H1 (cell line): ENCODE results near the gene LYL1. TPM values are rescaled to one million over a fixed set of nuclear protein-coding genes. Genes with fewer than 3 reads are reported as not detected.

ENCODE experiments used
- CTCF ChIA-PET: fragments of 300-600 bp; sonication (Branson Sonifier 250); formaldehyde crosslinking; loops from one replicate; lab custom pipeline; 2021; ENCODE audit not compliant: partially characterized antibody; lab: Charles Lee
- POLR2A ChIA-PET: fragments of 300-600 bp; sonication (Branson Sonifier 250); formaldehyde crosslinking; loops from one replicate; lab custom pipeline; 2021; ENCODE audit warnings: inconsistent platforms; ENCODE audit not compliant: partially characterized antibody; lab: Charles Lee
- DNase-seq, 2 experiments: peaks; one replicate each; pipeline versions ENCODE4 v3.0.0 to v3.0.0-alpha.2; 2010 to 2022; ENCODE audit warnings: low spot score in 2 of 2, low read depth in 1 of 2, mixed read lengths in 1 of 2
- FAIRE-seq: peaks from 2 replicates; lab custom pipeline; 2011; peaks lifted over from hg19 to GRCh38; lab: Jason Lieb, UNC
- H2AFZ ChIP-seq: 2 replicates; pipeline ENCODE4 v1.8.1; 2012; ENCODE audit warnings: low read length, inconsistent platforms
- H2AK5ac ChIP-seq: 2 replicates; pipeline ENCODE4 v1.6.1; 2013; ENCODE audit warnings: low read depth, low read length
- H2BK120ac ChIP-seq: replicated peaks from 2 replicates; pipeline ENCODE3; 2013; ENCODE audit warnings: low read depth, low read length, inconsistent platforms
- H2BK12ac ChIP-seq: 2 replicates; pipeline ENCODE4 v1.6.1; 2013; ENCODE audit warnings: low read depth, low read length
- H2BK15ac ChIP-seq: 2 replicates; pipeline ENCODE4 v1.6.1; 2013; ENCODE audit warnings: low read length
- H2BK20ac ChIP-seq: 2 replicates; pipeline ENCODE4 v1.6.1; 2013; ENCODE audit warnings: low read length
- H2BK5ac ChIP-seq: 2 replicates; pipeline ENCODE4 v1.6.1; 2013; ENCODE audit warnings: low read depth, low read length
- H3K14ac ChIP-seq: 2 replicates; pipeline ENCODE4 v1.6.1; 2013; ENCODE audit warnings: inconsistent platforms; ENCODE audit not compliant: insufficient read length
- H3K18ac ChIP-seq: 2 replicates; pipeline ENCODE4 v1.6.1; 2013; ENCODE audit warnings: low read length; ENCODE audit errors: extremely low read depth
- H3K23ac ChIP-seq: 2 replicates; pipeline ENCODE4 v1.6.1; 2013; ENCODE audit warnings: inconsistent platforms; ENCODE audit not compliant: insufficient read length
- H3K23me2 ChIP-seq: 2 replicates; pipeline ENCODE4 v1.6.1; 2013; ENCODE audit warnings: low read depth, low read length
- H3K27ac ChIP-seq: 2 replicates; pipeline ENCODE4 v1.6.1; 2011; ENCODE audit warnings: low read depth, low read length, inconsistent platforms
- H3K27me3 ChIP-seq, 4 experiments: replicated peaks in 1 of 4; 1 replicate in 1 of 4; 2 replicates in 3 of 4; pipeline versions ENCODE4 v1.6.1 to v1.8.1; 2011 to 2013; ENCODE audit warnings: low read length in 3 of 4, mild to moderate bottlenecking in 3 of 4, inconsistent platforms in 2 of 4, mixed read lengths in 2 of 4, moderate library complexity in 1 of 4; ENCODE audit not compliant: control insufficient read depth in 3 of 4, insufficient read depth in 3 of 4; ENCODE audit errors: extremely low read depth in 1 of 4
- H3K36me3 ChIP-seq, 4 experiments: 2 replicates each; pipeline versions ENCODE4 v1.6.1 to v1.8.1; 2011 to 2013; ENCODE audit warnings: mild to moderate bottlenecking in 4 of 4, low read length in 3 of 4, moderate library complexity in 2 of 4, control low read depth in 1 of 4, inconsistent platforms in 1 of 4; ENCODE audit not compliant: insufficient read depth in 4 of 4, control insufficient read depth in 2 of 4
- H3K4ac ChIP-seq: replicated peaks from 2 replicates; pipeline ENCODE3; 2013; ENCODE audit warnings: low read length, low read depth, mixed read lengths, inconsistent platforms; ENCODE audit not compliant: insufficient read length
- H3K4me1 ChIP-seq, 4 experiments: replicated peaks in 1 of 4; 1 replicate in 1 of 4; 2 replicates in 3 of 4; pipeline versions ENCODE4 v1.6.1 to v1.8.1; 2011 to 2013; ENCODE audit warnings: low read length in 3 of 4, inconsistent platforms in 2 of 4, mixed read lengths in 1 of 4; ENCODE audit not compliant: insufficient read depth in 4 of 4, control insufficient read depth in 3 of 4
- H3K4me2 ChIP-seq, 2 experiments: 2 replicates each; pipeline versions ENCODE4 v1.6.1 to v1.8.1; 2011 to 2013; ENCODE audit warnings: low read depth in 2 of 2, low read length in 2 of 2, control low read depth in 1 of 2, inconsistent platforms in 1 of 2, mild to moderate bottlenecking in 1 of 2; ENCODE audit not compliant: insufficient read depth in 1 of 2
- H3K4me3 ChIP-seq, 4 experiments: fragments of 200-600, 300-600 bp in 1 of 4; sonication (generic), shearing (Covaris generic), sonication (Bioruptor Twin) in 1 of 4; 2 replicates each; pipeline versions ENCODE4 v1.5.1 to v1.8.1; 2011 to 2016; ENCODE audit warnings: low read length in 4 of 4, low read depth in 3 of 4, control low read depth in 2 of 4, inconsistent platforms in 2 of 4, mild to moderate bottlenecking in 2 of 4, mixed read lengths in 1 of 4, moderate library complexity in 1 of 4; ENCODE audit not compliant: insufficient read depth in 2 of 4; ENCODE audit errors: extremely low read depth in 1 of 4
- H3K56ac ChIP-seq: replicated peaks from 2 replicates; pipeline ENCODE3; 2013; ENCODE audit warnings: low read depth, mild to moderate bottlenecking, mixed read lengths, low read length, inconsistent platforms; ENCODE audit not compliant: insufficient read length
- H3K79me1 ChIP-seq: 2 replicates; pipeline ENCODE4 v1.6.1; 2013; ENCODE audit warnings: low read depth, low read length, control low read depth
- H3K79me2 ChIP-seq, 2 experiments: 2 replicates each; pipeline versions ENCODE4 v1.6.1 to v1.8.1; 2012 to 2013; ENCODE audit warnings: low read length in 2 of 2, mild to moderate bottlenecking in 2 of 2, inconsistent platforms in 1 of 2; ENCODE audit not compliant: insufficient read depth in 2 of 2, control insufficient read depth in 1 of 2
- H3K9ac ChIP-seq, 4 experiments: replicated peaks in 1 of 4; 1 replicate in 1 of 4; 2 replicates in 3 of 4; pipeline versions ENCODE4 v1.6.1 to v1.8.1; 2011 to 2013; ENCODE audit warnings: low read depth in 3 of 4, low read length in 3 of 4, control low read depth in 2 of 4, mild to moderate bottlenecking in 2 of 4, moderate library complexity in 2 of 4, inconsistent platforms in 1 of 4; ENCODE audit errors: extremely low read depth in 1 of 4
- H3K9me3 ChIP-seq, 2 experiments: 2 replicates each; pipeline versions ENCODE4 v1.6.1 to v1.8.1; 2012 to 2013; ENCODE audit warnings: mild to moderate bottlenecking in 2 of 2, moderate library complexity in 2 of 2, control low read depth in 1 of 2, inconsistent platforms in 1 of 2, low read depth in 1 of 2, low read length in 1 of 2, mixed read lengths in 1 of 2; ENCODE audit not compliant: insufficient read depth in 2 of 2
- H4K20me1 ChIP-seq, 2 experiments: replicated peaks in 1 of 2; 2 replicates each; pipeline versions ENCODE3 to v1.8.1; 2011 to 2013; ENCODE audit warnings: inconsistent platforms in 2 of 2, low read length in 2 of 2, mild to moderate bottlenecking in 1 of 2; ENCODE audit not compliant: insufficient read depth in 2 of 2, control insufficient read depth in 1 of 2
- H4K5ac ChIP-seq: 2 replicates; pipeline ENCODE4 v1.6.1; 2013; ENCODE audit warnings: low read length, low read depth, mixed read lengths, inconsistent platforms; ENCODE audit not compliant: insufficient read length
- H4K8ac ChIP-seq: 2 replicates; pipeline ENCODE4 v1.8.0; 2013; ENCODE audit warnings: mild to moderate bottlenecking, moderate library complexity, low read length, inconsistent platforms; ENCODE audit not compliant: insufficient read depth; ENCODE audit errors: extremely low read depth
- H4K91ac ChIP-seq: replicated peaks from 2 replicates; pipeline ENCODE3; 2013; ENCODE audit warnings: low read length, mixed read lengths, inconsistent platforms; ENCODE audit not compliant: insufficient read length
- ASH2L ChIP-seq: fragments of 200-600, 300-600 bp; sonication (generic); IDR thresholded peaks from one replicate; pipeline ENCODE4 v1.7.1; 2017; ENCODE audit warnings: low read length
- BCL11A ChIP-seq, 2 experiments: IDR thresholded peaks; one replicate each; pipeline ENCODE4 v1.6.1; 2011; ENCODE audit warnings: low read depth in 2 of 2, low read length in 2 of 2, mild to moderate bottlenecking in 2 of 2
- CBX8 ChIP-seq: fragments of 300-800, 300-1000 bp; sonication (generic); IDR thresholded peaks from 2 replicates; pipeline ENCODE4 v1.7.1; 2016; ENCODE audit warnings: low read depth, low read length, borderline replicate concordance
- CHD2 ChIP-seq: IDR thresholded peaks from 2 replicates; pipeline ENCODE4 v1.6.1; 2012; ENCODE audit warnings: low read length, improper control_type of control experiment
- JUN ChIP-seq: IDR thresholded peaks from 2 replicates; pipeline ENCODE4 v1.6.1; 2011; ENCODE audit warnings: low read depth, mild to moderate bottlenecking, improper control_type of control experiment, low read length
- KDM5A ChIP-seq: fragments of 200-600 bp; IDR thresholded peaks from 2 replicates; pipeline ENCODE4 v1.7.1; 2012; ENCODE audit warnings: mild to moderate bottlenecking, low read length, inconsistent platforms, mixed read lengths
- MAFK ChIP-seq: IDR thresholded peaks from 2 replicates; pipeline ENCODE4 v1.6.1; 2012; ENCODE audit warnings: low read depth, mild to moderate bottlenecking, improper control_type of control experiment, low read length
- NRF1 ChIP-seq: IDR thresholded peaks from 2 replicates; pipeline ENCODE4 v1.6.1; 2011; ENCODE audit warnings: mild to moderate bottlenecking, low read depth, low read length, improper control_type of control experiment
- PHF8 ChIP-seq: fragments of 200-600 bp; sonication (generic); conservative IDR thresholded peaks from 2 replicates; pipeline ENCODE4 v1.7.1; 2012; ENCODE audit warnings: low read depth, mild to moderate bottlenecking, inconsistent platforms, low read length, moderate library complexity
- POU5F1 ChIP-seq: IDR thresholded peaks from 2 replicates; pipeline ENCODE4 v1.6.1; 2011; ENCODE audit warnings: low read depth, mild to moderate bottlenecking, low read length, moderate library complexity
- RFX5 ChIP-seq: IDR thresholded peaks from 2 replicates; pipeline ENCODE4 v1.6.1; 2011; ENCODE audit warnings: low read depth, low read length, improper control_type of control experiment, borderline replicate concordance
- SIN3A ChIP-seq, 2 experiments: IDR thresholded peaks in 1 of 2; conservative IDR thresholded peaks in 1 of 2; 2 replicates each; pipeline ENCODE4 v1.6.1; 2011 to 2012; ENCODE audit warnings: low read length in 2 of 2, improper control_type of control experiment in 1 of 2, low read depth in 1 of 2, mild to moderate bottlenecking in 1 of 2
- SP2 ChIP-seq: IDR thresholded peaks from 2 replicates; pipeline ENCODE4 v1.6.1; 2012; ENCODE audit warnings: mild to moderate bottlenecking, low read length, inconsistent platforms
- SP4 ChIP-seq: IDR thresholded peaks from 2 replicates; pipeline ENCODE4 v1.6.1; 2012; ENCODE audit warnings: low read length, inconsistent platforms
- WGBS, 2 experiments: shearing (Covaris generic) in 1 of 2; methylation state at CpG; one replicate each; pipeline versions ENCODE4 v1.1.6 to v1.1.7; 2013 to 2015; ENCODE audit warnings: low lambda C conversion rate in 2 of 2, mixed read lengths in 2 of 2, inconsistent platforms in 1 of 2, low coverage in 1 of 2, missing lambda C conversion rate in 1 of 2; ENCODE audit not compliant: insufficient replicate concordance in 2 of 2, insufficient coverage in 1 of 2, insufficient read length in 1 of 2; ENCODE audit errors: extremely low coverage in 1 of 2, missing lambda C conversion rate in 1 of 2; 5-methylcytosine and 5-hydroxymethylcytosine counted together
- polyA plus RNA-seq, 7 experiments: library from polyadenylated mRNA; depleted of rRNA in 3 of 7; stranded (reverse) in 5 of 7; unstranded in 2 of 7; fragments of >200 nt in 5 of 7; fragments of 200-250 nt in 2 of 7; gene quantifications; 1 replicate in 5 of 7; 2 replicates in 1 of 7; 4 replicates in 1 of 7; pipeline versions ENCODE4 v1.2.1 to v1.2.3, GENCODE V29; 2011 to 2013; ENCODE audit warnings: missing spikeins in 2 of 7, mixed read lengths in 2 of 7
- total RNA-seq: library from RNA; stranded (reverse); fragmentation: NEBNext Ultra II Directional; extraction: Animal tissue kit (Norgen Biotek cat#: 25700); gene quantifications from 2 replicates; pipeline ENCODE4 v1.2.1, GENCODE V29; 2021

The LYL1 gene
- total and polyA plus RNA-seq, 2 of the 8 experiments (the other 6 are each of a cell fraction or from before 2014, with no cell fraction given), result 0.58 to 0.76 TPM

DNA sequence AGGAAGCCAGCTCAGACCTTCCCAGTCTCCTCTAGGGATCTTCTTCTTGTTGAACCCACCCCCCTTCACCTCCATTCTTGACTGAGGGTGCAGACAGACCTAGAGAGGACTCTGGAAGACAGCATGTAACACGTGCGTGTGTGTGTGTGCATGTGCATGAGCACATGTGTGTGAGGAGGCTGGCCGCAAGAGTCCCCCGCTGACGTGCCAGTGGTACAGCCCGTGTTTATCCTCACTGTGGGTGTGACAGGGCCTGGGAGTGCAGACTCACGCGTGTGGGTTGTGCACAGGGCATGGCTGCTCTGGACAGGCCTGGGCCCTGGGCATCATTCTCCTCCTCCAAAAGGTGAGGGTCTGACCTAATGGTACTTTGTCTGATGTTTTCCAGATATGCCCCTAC, 26.3 kb downstream of the LYL1 start:
- Histone ChIP-seq H3K4me1 (peaks cover 8 to 34% (median 24%) of the 10 kb centered on the region in 4 experiments), H4K91ac (peak overlapping the region; percentile 84), H3K79me1 (no peaks in the 10 kb centered on the region), H2BK12ac (peak overlapping the region; percentile 88; the same call in 1 of the 2 replicates), H3K27me3 (peaks cover 0 to 17% (median 16%) of the 10 kb centered on the region in 4 experiments; a peak in 6 of 7 replicates), H2BK15ac (peak overlapping the region; percentile 92), H4K8ac (no peak overlapping the region; the same call in 1 of the 2 replicates), H3K4me2 (no peak overlapping the region), H3K18ac (no peak overlapping the region), H2BK120ac (no peak overlapping the region), H3K56ac (no peak overlapping the region), H2BK20ac (peak overlapping the region; percentile 72; the same call in 1 of the 2 replicates), H3K79me2 (no peaks in the 10 kb centered on the region), H3K9me3 (no peaks in the 10 kb centered on the region), H4K20me1 (no peaks in the 10 kb centered on the region), H3K14ac (peak overlapping the region; percentile 13), H2AFZ (no peak overlapping the region), H2BK5ac (no peak overlapping the region; the same call in 1 of the 2 replicates), H3K27ac (no peak overlapping the region), H3K4ac (peak overlapping the region; percentile 60), H3K36me3 (no peaks in the 10 kb centered on the region), H3K23me2 (0 out of 2 replicates have a peak, but pooled peaks cover 1% of the 10 kb centered on the region), H3K4me3 (no peak overlapping the region), H3K23ac (no peak overlapping the region), H4K5ac (no peak overlapping the region), H2AK5ac (peak overlapping the region; percentile 90; the same call in 1 of the 2 replicates), H3K9ac (no peak overlapping the region)
- DNase-seq, result no peak
- POLR2A ChIA-PET, result interaction anchor here (0.9 to 2.5 kb wide), 3 partner anchors 19 to 185 kb away, joined by 3 to 7 read pairs (median 4); partner anchors contain the start of gene GCDH
- 79% methylated on average over 8 of the region's 8 CpGs; no CpG with 5 or more reads in 1 of the 2 experiments for WGBS, 2 experiments
- no peak for FAIRE-seq
- CTCF ChIA-PET, result interaction anchor here (1.0 to 48.8 kb wide), 5 partner anchors 17 to 111 kb away, joined by 3 to 1145 read pairs (median 138); no protein-coding TSS in a partner anchor
- TF ChIP-seq JUN, result no peak
- no peak for TF ChIP-seq POU5F1
- no peak for TF ChIP-seq BCL11A (IDR thresholded peaks at IDR 0.05; ENCODE audit: low read depth in 2 of 2, low read length in 2 of 2)
- no peak for TF ChIP-seq KDM5A
- TF ChIP-seq NRF1, result no peak
- no peak for TF ChIP-seq CHD2
- no peak for TF ChIP-seq PHF8
- no peak for TF ChIP-seq CBX8
- no peak for TF ChIP-seq SP4
- TF ChIP-seq MAFK, result no peak
- TF ChIP-seq RFX5, result no peak
- TF ChIP-seq SIN3A (conservative IDR thresholded peaks at IDR 0.05 in 1 of 2, IDR thresholded peaks at IDR 0.05 in 1 of 2; ENCODE audit: low read depth in 1 of 2, low read length in 2 of 2), result no peak
- TF ChIP-seq ASH2L, result no peak
- no peak for TF ChIP-seq SP2
